Heart left ventricle (tissue), 13 donors: ENCODE results near the gene FOCAD.

Experiments used
- POLR2A ChIP-seq, 2 donors: fragments of 450-650 bp; IDR thresholded peaks; one replicate each; pipeline ENCODE4 v1.6.1; 2017; ENCODE audit warnings: antibody characterized with exemption in 2 of 2, mild to moderate bottlenecking in 2 of 2, moderate library complexity in 2 of 2
- TF ChIP-seq, protein P1 (sequence below), 12 donors: fragments of 200-600 bp; sonication (generic) in 4 of 12; IDR thresholded peaks; one replicate each; pipeline versions ENCODE4 v1.5.0 to v1.8.0; 2018 to 2022; ENCODE audit warnings: antibody characterized with exemption in 12 of 12, mild to moderate bottlenecking in 5 of 12
- donor health status: ischemic (EF 13 %, LVEDD 7.1; RV severe dilation, severe dysfunction).
- donor health status: DM: no; HTN: yes; CAD: no.
- donor health status: DM: no; HTN: no; CAD: no.
- donor health status: ischemic (EF 25% LVEDD 6.9; RV normal size, moderate dysfunction).
- donor health status: ischemic (EF 25% LVEDD 5.7; RV mildly dilated, moderate dysfunction).
- donor health status: ischemic (EF 35%, LVEDD 5.7; RV mildly dilated, moderate dysfunction).
- donor health status: nonischemic (EF 11% LVEDD 7.7; RV severe dilation, severe dysfunction).
- donor health status: DM: yes; HTN: yes; CAD: no.
- donor health status: PGD.
- donor health status: ischemic (EF 29% LVEDD 5.4; RV normal size, mild dysfunction).
- donor health status: nonischemic (EF 23%, LVEDD 6.1; RV moderate dilation, normal function).

DNA sequence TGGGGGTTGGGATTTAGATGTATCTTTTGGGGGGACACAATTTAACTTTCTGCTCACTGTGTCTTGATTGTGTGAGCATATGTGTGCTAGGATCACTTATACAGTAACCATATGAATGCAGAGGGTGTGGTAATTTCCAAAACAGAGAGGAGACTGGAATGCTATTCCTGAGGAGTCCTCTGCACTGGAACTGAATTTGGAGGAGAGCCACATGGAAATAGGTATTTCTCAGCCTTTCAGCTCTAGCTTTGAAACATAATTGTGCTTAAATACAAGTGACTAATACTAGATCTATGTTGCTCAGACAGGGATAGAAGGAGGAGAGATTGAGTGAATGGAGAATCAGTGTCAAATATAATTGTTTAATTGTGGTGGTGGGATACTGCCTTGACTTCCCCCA lies 45.5 kb downstream of the FOCAD start:
- TF ChIP-seq, protein P1, sequence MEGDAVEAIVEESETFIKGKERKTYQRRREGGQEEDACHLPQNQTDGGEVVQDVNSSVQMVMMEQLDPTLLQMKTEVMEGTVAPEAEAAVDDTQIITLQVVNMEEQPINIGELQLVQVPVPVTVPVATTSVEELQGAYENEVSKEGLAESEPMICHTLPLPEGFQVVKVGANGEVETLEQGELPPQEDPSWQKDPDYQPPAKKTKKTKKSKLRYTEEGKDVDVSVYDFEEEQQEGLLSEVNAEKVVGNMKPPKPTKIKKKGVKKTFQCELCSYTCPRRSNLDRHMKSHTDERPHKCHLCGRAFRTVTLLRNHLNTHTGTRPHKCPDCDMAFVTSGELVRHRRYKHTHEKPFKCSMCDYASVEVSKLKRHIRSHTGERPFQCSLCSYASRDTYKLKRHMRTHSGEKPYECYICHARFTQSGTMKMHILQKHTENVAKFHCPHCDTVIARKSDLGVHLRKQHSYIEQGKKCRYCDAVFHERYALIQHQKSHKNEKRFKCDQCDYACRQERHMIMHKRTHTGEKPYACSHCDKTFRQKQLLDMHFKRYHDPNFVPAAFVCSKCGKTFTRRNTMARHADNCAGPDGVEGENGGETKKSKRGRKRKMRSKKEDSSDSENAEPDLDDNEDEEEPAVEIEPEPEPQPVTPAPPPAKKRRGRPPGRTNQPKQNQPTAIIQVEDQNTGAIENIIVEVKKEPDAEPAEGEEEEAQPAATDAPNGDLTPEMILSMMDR (IDR thresholded peaks at IDR 0.05): no peak
- TF ChIP-seq POLR2A (IDR thresholded peaks at IDR 0.05): no peak
